GM21526 (cell line): ENCODE measurements around the gene NKX6-1.

ENCODE experiments used
- ATAC-seq: cut with Tn5 transposase; IDR thresholded peaks from one replicate; pipeline ENCODE4 v1.9.1; 2021; ENCODE audit warnings: moderate library complexity; ENCODE audit not compliant: unreplicated experiment, low FRiP score

Gene NKX6-1

GRCh38 chr4:84481077-84481859 lies 17.8 kb downstream of the NKX6-1 start:
- ATAC-seq = no peak

- ATAC-seq = no peak
Observed at GRCh38 chr4:84480082-84480481, 19.0 kb downstream of the NKX6-1 start.

GRCh38 chr4:84479663-84480062 lies 19.4 kb downstream of the NKX6-1 start:
- ATAC-seq = no peak

GRCh38 chr4:84477738-84478137 lies 21.4 kb downstream of the NKX6-1 start:
- no peak for ATAC-seq

GRCh38 chr4:84474107-84474506 lies 25.0 kb downstream of the NKX6-1 start:
- no peak for ATAC-seq

- no peak for ATAC-seq
Observed at GRCh38 chr4:84472154-84472553, 26.9 kb downstream of the NKX6-1 start.

GRCh38 chr4:84470204-84470785 lies 28.8 kb downstream of the NKX6-1 start:
- ATAC-seq = no peak

GRCh38 chr4:84467601-84468000 lies 31.5 kb downstream of the NKX6-1 start:
- no peak for ATAC-seq

GRCh38 chr4:84459783-84460182 lies 39.3 kb downstream of the NKX6-1 start:
- no peak for ATAC-seq

- ATAC-seq = no peak
Observed at GRCh38 chr4:84456157-84456556, 42.9 kb downstream of the NKX6-1 start.

GRCh38 chr4:84455697-84456096 lies 43.4 kb downstream of the NKX6-1 start:
- no peak for ATAC-seq

- ATAC-seq = no peak
Observed at GRCh38 chr4:84451546-84451945, 47.5 kb downstream of the NKX6-1 start.

- ATAC-seq = no peak
Observed at GRCh38 chr4:84443523-84443922, 55.6 kb downstream of the NKX6-1 start.

- no peak for ATAC-seq
Observed at GRCh38 chr4:84442778-84443177, 56.3 kb downstream of the NKX6-1 start.
